DMS 273 (cell line): ENCODE measurements around the gene PTCSC3.
A peak's percentile ranks its signal among the peaks of the same experiment; 100 is the strongest.
"Not testable (repeated sequence)": the region's sequence is repeated elsewhere in the genome, so short reads cannot be mapped to it uniquely, and the experiment has no call there.

Experiments used
- DNase-seq: peaks from one replicate; lab custom pipeline; 2025; ENCODE audit not compliant: unreplicated experiment; lab: John Stamatoyannopoulos, UW

The PTCSC3 gene

GRCh38 chr14:36174767-36175424 lies 1.6 kb downstream of the PTCSC3 start:
- no peak for DNase-seq

GRCh38 chr14:36173161-36173560 lies 3.4 kb downstream of the PTCSC3 start:
- DNase-seq = no peak

GRCh38 chr14:36171607-36172006 lies 4.9 kb downstream of the PTCSC3 start:
- DNase-seq = no peak

- DNase-seq = no peak
Observed at GRCh38 chr14:36167431-36167830, 9.1 kb downstream of the PTCSC3 start.

- DNase-seq = no peak
Observed at GRCh38 chr14:36163451-36163850, 13.1 kb downstream of the PTCSC3 start.

GRCh38 chr14:36162267-36162666 lies 14.3 kb downstream of the PTCSC3 start:
- no peak for DNase-seq

GRCh38 chr14:36161776-36162175 lies 14.7 kb downstream of the PTCSC3 start:
- no peak for DNase-seq

GRCh38 chr14:36151335-36151734 lies 25.2 kb downstream of the PTCSC3 start:
- no peak for DNase-seq

- DNase-seq = no peak
Observed at GRCh38 chr14:36134038-36134437, 42.5 kb downstream of the PTCSC3 start.

- no peak for DNase-seq
Observed at GRCh38 chr14:36132826-36133225, 43.7 kb downstream of the PTCSC3 start.

- no peak for DNase-seq
Observed at GRCh38 chr14:36130186-36130585, 46.3 kb downstream of the PTCSC3 start.

- DNase-seq = peak; percentile 54
Observed at GRCh38 chr14:36129181-36129580, 47.3 kb downstream of the PTCSC3 start.

GRCh38 chr14:36113341-36113740 lies 63.2 kb downstream of the PTCSC3 start:
- DNase-seq = no peak

GRCh38 chr14:36111822-36112583 lies 64.5 kb downstream of the PTCSC3 start:
- DNase-seq = no peak

- DNase-seq = peak; percentile 19
Observed at GRCh38 chr14:36105401-36105800, 71.1 kb downstream of the PTCSC3 start.

- not testable (repeated sequence) for DNase-seq
Observed at GRCh38 chr14:36104258-36104657, 72.3 kb downstream of the PTCSC3 start.

GRCh38 chr14:36099619-36100018 lies 76.9 kb downstream of the PTCSC3 start:
- DNase-seq = no peak

GRCh38 chr14:36097356-36097755 lies 79.2 kb downstream of the PTCSC3 start:
- no peak for DNase-seq

- DNase-seq = no peak
Observed at GRCh38 chr14:36096090-36096489, 80.4 kb downstream of the PTCSC3 start.

GRCh38 chr14:36094963-36095362 lies 81.6 kb downstream of the PTCSC3 start:
- DNase-seq = no peak

GRCh38 chr14:36091096-36091495 lies 85.4 kb downstream of the PTCSC3 start:
- peak; percentile 54 for DNase-seq

- no peak for DNase-seq
Observed at GRCh38 chr14:36087411-36087810, 89.1 kb downstream of the PTCSC3 start.
